ENCODE data around the gene TTPAL.

DNA sequence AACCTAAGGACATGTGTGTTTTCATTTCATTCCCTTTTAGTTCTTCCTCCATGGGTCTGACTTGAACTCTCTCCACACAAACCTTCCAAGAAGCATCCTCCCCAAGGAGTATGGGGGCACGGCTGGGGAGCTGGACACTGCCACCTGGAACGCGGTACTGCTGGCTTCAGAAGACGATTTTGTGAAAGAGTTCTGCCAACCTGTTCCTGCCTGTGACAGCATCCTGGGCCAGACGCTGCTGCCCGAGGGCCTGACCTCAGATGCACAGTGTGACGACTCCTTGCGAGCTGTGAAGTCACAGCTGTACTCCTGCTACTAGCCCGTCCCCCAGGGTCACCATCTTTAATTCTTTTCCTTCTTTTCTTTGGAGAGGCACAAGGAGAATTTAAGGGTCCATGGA is 13.5 kb downstream of the TTPAL start:
- TF ChIP-seq, protein P1, sequence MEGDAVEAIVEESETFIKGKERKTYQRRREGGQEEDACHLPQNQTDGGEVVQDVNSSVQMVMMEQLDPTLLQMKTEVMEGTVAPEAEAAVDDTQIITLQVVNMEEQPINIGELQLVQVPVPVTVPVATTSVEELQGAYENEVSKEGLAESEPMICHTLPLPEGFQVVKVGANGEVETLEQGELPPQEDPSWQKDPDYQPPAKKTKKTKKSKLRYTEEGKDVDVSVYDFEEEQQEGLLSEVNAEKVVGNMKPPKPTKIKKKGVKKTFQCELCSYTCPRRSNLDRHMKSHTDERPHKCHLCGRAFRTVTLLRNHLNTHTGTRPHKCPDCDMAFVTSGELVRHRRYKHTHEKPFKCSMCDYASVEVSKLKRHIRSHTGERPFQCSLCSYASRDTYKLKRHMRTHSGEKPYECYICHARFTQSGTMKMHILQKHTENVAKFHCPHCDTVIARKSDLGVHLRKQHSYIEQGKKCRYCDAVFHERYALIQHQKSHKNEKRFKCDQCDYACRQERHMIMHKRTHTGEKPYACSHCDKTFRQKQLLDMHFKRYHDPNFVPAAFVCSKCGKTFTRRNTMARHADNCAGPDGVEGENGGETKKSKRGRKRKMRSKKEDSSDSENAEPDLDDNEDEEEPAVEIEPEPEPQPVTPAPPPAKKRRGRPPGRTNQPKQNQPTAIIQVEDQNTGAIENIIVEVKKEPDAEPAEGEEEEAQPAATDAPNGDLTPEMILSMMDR (IDR thresholded peaks at IDR 0.05; ENCODE audit: extremely low read depth in 1 of 2, insufficient read depth in 1 of 2, low read depth in 1 of 2, low read length in 2 of 2): no peak
- TF ChIP-seq, protein P2, sequence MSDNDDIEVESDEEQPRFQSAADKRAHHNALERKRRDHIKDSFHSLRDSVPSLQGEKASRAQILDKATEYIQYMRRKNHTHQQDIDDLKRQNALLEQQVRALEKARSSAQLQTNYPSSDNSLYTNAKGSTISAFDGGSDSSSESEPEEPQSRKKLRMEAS (IDR thresholded peaks at IDR 0.05; ENCODE audit: insufficient read depth, insufficient read length): no peak
- no peak for TF ChIP-seq EZH2 (IDR thresholded peaks at IDR 0.05; ENCODE audit: borderline replicate concordance, low read depth, low read length, severe bottlenecking)
- TF ChIP-seq POLR2A (IDR thresholded peaks at IDR 0.05; ENCODE audit: low read depth, low read length): no peak

Data from endothelial cell of umbilical vein (primary cell).